Gastroesophageal sphincter (tissue), 3 donors: ENCODE data around the gene TGFA.

Experiments
- POLR2A ChIP-seq, 2 donors: fragments of 450-650 bp; IDR thresholded peaks; one replicate each; pipeline ENCODE4 v1.6.1; 2017; ENCODE audit warnings: antibody characterized with exemption in 2 of 2, mild to moderate bottlenecking in 2 of 2, moderate library complexity in 1 of 2
- POLR2AphosphoS5 ChIP-seq: sonication (generic); formaldehyde crosslinking; IDR thresholded peaks from one replicate; pipeline ENCODE4 v1.6.1; 2017; ENCODE audit warnings: antibody characterized with exemption
- TF ChIP-seq, protein P1 (sequence below), 4 experiments: fragments of 200-600 bp in 2 of 4; fragments of 450-650 bp in 2 of 4; sonication (generic) in 1 of 4; IDR thresholded peaks; one replicate each; pipeline ENCODE4 v1.5.1; 2017 to 2019; ENCODE audit warnings: antibody characterized with exemption in 4 of 4, mild to moderate bottlenecking in 2 of 4, moderate library complexity in 2 of 4

DNA sequence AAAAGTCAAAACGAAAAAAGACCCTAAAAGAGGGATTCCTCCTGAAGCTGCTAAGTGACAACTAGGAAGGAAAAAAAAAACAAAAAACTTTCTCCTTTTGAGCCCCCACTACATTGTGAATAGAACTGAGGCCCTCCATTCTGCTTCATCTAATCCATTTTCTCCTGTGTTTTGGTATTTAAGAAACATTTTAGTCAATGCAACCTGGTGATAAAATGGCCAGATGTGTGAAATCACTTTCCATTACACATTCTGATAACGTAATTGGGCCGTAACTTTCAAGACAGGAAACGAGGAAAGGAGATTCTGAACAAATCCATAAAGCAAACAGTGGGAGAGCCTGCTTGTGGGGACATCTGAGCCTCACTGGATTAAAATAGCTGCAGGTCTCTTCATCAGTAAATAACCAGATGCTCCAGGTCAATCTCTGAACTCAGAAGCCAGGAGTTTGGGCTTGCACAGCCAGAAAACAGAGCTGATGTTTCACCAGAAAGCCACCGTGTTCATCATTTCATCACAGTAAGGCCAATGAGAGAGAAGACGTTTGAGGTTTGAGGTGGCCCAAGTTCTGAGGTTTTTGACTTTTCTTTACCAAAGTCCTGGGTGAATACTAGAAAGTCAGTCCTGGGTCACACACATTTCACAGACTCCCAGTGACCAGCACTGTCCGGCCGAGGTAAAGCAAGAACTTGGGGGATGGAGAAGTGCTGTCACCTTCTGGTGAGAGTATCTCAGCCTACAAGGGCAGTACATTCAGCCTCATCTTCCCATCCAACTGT is 47.8 kb downstream of the TGFA start:
- TF ChIP-seq, protein P1, sequence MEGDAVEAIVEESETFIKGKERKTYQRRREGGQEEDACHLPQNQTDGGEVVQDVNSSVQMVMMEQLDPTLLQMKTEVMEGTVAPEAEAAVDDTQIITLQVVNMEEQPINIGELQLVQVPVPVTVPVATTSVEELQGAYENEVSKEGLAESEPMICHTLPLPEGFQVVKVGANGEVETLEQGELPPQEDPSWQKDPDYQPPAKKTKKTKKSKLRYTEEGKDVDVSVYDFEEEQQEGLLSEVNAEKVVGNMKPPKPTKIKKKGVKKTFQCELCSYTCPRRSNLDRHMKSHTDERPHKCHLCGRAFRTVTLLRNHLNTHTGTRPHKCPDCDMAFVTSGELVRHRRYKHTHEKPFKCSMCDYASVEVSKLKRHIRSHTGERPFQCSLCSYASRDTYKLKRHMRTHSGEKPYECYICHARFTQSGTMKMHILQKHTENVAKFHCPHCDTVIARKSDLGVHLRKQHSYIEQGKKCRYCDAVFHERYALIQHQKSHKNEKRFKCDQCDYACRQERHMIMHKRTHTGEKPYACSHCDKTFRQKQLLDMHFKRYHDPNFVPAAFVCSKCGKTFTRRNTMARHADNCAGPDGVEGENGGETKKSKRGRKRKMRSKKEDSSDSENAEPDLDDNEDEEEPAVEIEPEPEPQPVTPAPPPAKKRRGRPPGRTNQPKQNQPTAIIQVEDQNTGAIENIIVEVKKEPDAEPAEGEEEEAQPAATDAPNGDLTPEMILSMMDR (IDR thresholded peaks at IDR 0.05) = no peak
- TF ChIP-seq POLR2A (IDR thresholded peaks at IDR 0.05) (no peak), POLR2AphosphoS5 (no peak)
